GM23248 (cell line): ENCODE results near the gene RCSD1.

ENCODE experiments used
- EZH2 ChIP-seq: fragments of 200-600 bp; sonication (generic); IDR thresholded peaks from 2 replicates; pipeline ENCODE4 v1.6.1; 2018; ENCODE audit warnings: antibody characterized with exemption, mild to moderate bottlenecking; ENCODE audit not compliant: insufficient read depth, poor library complexity, severe bottlenecking
- EZH2phosphoT487 ChIP-seq: fragments of 200-600 bp; sonication (generic); IDR thresholded peaks from 2 replicates; pipeline ENCODE4 v1.6.1; 2018; ENCODE audit warnings: antibody characterized with exemption, moderate library complexity, mild to moderate bottlenecking, low read depth; ENCODE audit not compliant: insufficient read depth

DNA sequence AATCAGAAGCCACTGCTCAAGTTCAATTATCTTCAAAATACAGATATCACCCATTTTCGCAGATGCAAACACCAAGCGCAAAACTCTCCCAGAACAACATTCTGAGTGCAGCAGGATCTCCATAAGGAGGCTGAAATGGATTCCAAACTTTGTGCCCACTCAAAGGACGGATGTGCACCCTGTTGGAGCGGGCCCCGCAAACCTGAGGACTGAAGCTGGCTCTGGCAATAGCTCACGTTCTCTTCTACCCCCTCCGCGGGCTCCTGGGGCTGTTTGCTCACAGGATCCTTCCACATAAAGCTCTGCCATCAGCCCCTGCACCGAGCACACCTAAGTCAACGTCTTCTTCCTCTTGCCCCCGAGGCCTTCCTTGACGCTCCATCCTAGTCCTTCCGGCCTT is 11.7 kb upstream of the RCSD1 start:
- TF ChIP-seq EZH2 (no peak), EZH2phosphoT487 (no peak)
